CD4-positive, alpha-beta memory T cell (primary cell): ENCODE data around the gene SPACA1. TPM values are rescaled to one million over a fixed set of nuclear protein-coding genes. Genes with fewer than 3 reads are reported as not detected.
A peak's percentile ranks its signal among the peaks of the same experiment; 100 is the strongest.

Source experiments
- CTCF ChIA-PET: fragments of 350-600 bp; sonication (Branson Sonifier 250); formaldehyde crosslinking; loops from one replicate; lab custom pipeline; 2021; ENCODE audit warnings: inconsistent platforms; ENCODE audit not compliant: partially characterized antibody; lab: Charles Lee
- POLR2A ChIA-PET: fragments of 350-600 bp; sonication (Branson Sonifier 250); formaldehyde crosslinking; loops from one replicate; lab custom pipeline; 2021; ENCODE audit not compliant: partially characterized antibody; lab: Charles Lee
- DNase-seq, 5 donors: peaks; one replicate each; pipeline versions ENCODE4 v3.0.0 to v3.0.0-alpha.2; 2020 to 2022; ENCODE audit warnings: mixed read lengths in 1 of 5
- H3K27ac ChIP-seq: one replicate; pipeline ENCODE4 v1.7.0; 2013; ENCODE audit warnings: low read depth, low read length
- H3K27me3 ChIP-seq: 2 replicates; pipeline ENCODE4 v1.7.0; 2013; ENCODE audit warnings: mild to moderate bottlenecking, low read length, moderate library complexity; ENCODE audit not compliant: insufficient read depth
- H3K36me3 ChIP-seq: 2 replicates; pipeline ENCODE4 v1.7.0; 2013; ENCODE audit warnings: mild to moderate bottlenecking, low read length, moderate library complexity; ENCODE audit not compliant: insufficient read depth
- H3K4me1 ChIP-seq: 2 replicates; pipeline ENCODE4 v1.7.0; 2013; ENCODE audit warnings: mild to moderate bottlenecking, low read length, moderate library complexity; ENCODE audit not compliant: insufficient read depth
- H3K4me3 ChIP-seq, 2 donors: one replicate each; pipeline ENCODE4 v1.7.0; 2013; ENCODE audit warnings: low read length in 2 of 2, mild to moderate bottlenecking in 1 of 2
- H3K9me3 ChIP-seq, 2 donors: one replicate each; pipeline ENCODE4 v1.7.0; 2013; ENCODE audit warnings: low read length in 2 of 2, control low read depth in 1 of 2; ENCODE audit not compliant: control insufficient read depth in 1 of 2
- H3K27ac Mint-ChIP-seq, 7 donors: one replicate each; pipeline ENCODE4 v1.8.0; 2020 to 2021; ENCODE audit warnings: mixed read lengths in 7 of 7, mild to moderate bottlenecking in 6 of 7, inconsistent platforms in 3 of 7, moderate library complexity in 3 of 7
- H3K27me3 Mint-ChIP-seq, 2 donors: one replicate each; pipeline ENCODE4 v1.8.0; 2020 to 2021; ENCODE audit warnings: mixed read lengths in 2 of 2
- H3K36me3 Mint-ChIP-seq, 2 donors: one replicate each; pipeline ENCODE4 v1.8.0; 2020 to 2021; ENCODE audit warnings: mixed read lengths in 2 of 2, inconsistent platforms in 1 of 2, mild to moderate bottlenecking in 1 of 2
- H3K4me1 Mint-ChIP-seq, 4 donors: one replicate each; pipeline ENCODE4 v1.8.0; 2020 to 2021; ENCODE audit warnings: mixed read lengths in 4 of 4, mild to moderate bottlenecking in 1 of 4
- H3K4me3 Mint-ChIP-seq, 8 donors: one replicate each; pipeline ENCODE4 v1.8.0; 2020 to 2021; ENCODE audit warnings: mixed read lengths in 8 of 8, mild to moderate bottlenecking in 7 of 8, moderate library complexity in 6 of 8, inconsistent platforms in 3 of 8
- H3K9me3 Mint-ChIP-seq, 8 donors: one replicate each; pipeline ENCODE4 v1.8.0; 2020 to 2021; ENCODE audit warnings: mixed read lengths in 8 of 8, mild to moderate bottlenecking in 5 of 8, inconsistent platforms in 3 of 8, moderate library complexity in 1 of 8
- intact Hi-C: fragments of 100-400 bp; cut with micrococcal nuclease; formaldehyde crosslinking; loops from one replicate; pipeline ENCODE4 v1.15.1; 2023
- polyA plus RNA-seq, 2 donors: library from polyadenylated mRNA; unstranded; fragments of 300-500 nt; fragmentation: Illumina TruSeq; gene quantifications; one replicate each; pipeline ENCODE4 v1.2.3, GENCODE V29; 2021
- total RNA-seq, 2 experiments: library from RNA; stranded (reverse); gene quantifications; one replicate each; pipeline ENCODE4 v1.2.3, GENCODE V29; 2021

Gene SPACA1
- total and polyA plus RNA-seq, 4 experiments from 2014 or later: not detected

DNA sequence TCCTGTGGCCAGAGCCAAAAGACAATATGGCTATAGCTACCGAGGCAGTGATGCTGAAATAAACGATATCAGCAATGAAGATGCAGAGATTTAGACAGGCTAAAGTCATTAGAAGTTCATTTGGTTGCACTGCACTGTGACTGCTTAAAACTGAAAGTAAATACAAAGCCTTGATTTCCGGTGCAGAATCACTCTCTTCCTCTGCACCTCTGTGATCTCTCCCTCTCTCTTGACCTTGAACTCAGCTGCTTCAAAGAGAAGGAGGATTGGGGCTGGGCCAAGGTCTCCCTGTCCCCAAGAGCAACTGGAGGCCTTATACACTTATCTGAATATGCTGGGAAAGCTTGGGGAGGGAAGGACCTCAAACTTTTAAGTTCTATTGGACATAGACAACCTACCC is 34.6 kb upstream of the SPACA1 start:
- POLR2A ChIA-PET: interaction anchor here (1.8 kb wide), 1 partner anchor 8 kb away, joined by 5 read pairs; no protein-coding TSS in a partner anchor
- peak overlapping the region; percentile 10 for H3K27ac ChIP-seq
- CTCF ChIA-PET: interaction anchor here (1.0 to 1.5 kb wide), 2 partner anchors 8 to 9 kb away, joined by 3 to 7 read pairs; no protein-coding TSS in a partner anchor
- peak in 4 of 5 donors; percentile 17 to 34 (median 32) for DNase-seq
- Mint-ChIP-seq H3K4me1 (peaks cover 16 to 22% (median 19%) of the 10 kb centered on the region in 4 donors), H3K27me3 (peaks cover 0 to 2% of the 10 kb centered on the region in 2 donors), H3K4me3 (peak overlapping the region; percentile 17 to 78 (median 62)), H3K36me3 (no peaks in the 10 kb centered on the region), H3K27ac (peak overlapping the region; percentile 53 to 91 (median 77)), H3K9me3 (no peaks in the 10 kb centered on the region)
- intact Hi-C loops: no loop called here
- H3K4me1 ChIP-seq: peaks cover 16% of the 10 kb centered on the region
- no peaks in the 10 kb centered on the region for H3K27me3 ChIP-seq
- H3K36me3 ChIP-seq: no peaks in the 10 kb centered on the region
- H3K4me3 ChIP-seq: peak overlapping the region in 1 of 2 donors; percentile 3
- H3K9me3 ChIP-seq: no peaks in the 10 kb centered on the region

GRCh38 chr6:88013554-88013953 is 34.1 kb upstream of the SPACA1 start:
- CTCF ChIA-PET: interaction anchor here (1.0 to 1.1 kb wide), 2 partner anchors 9 to 10 kb away, joined by 3 read pairs; no protein-coding TSS in a partner anchor
- intact Hi-C loops: no loop called here
- Histone ChIP-seq H3K36me3 (no peaks in the 10 kb centered on the region), H3K4me3 (no peak overlapping the region), H3K4me1 (peaks cover 16% of the 10 kb centered on the region), H3K27me3 (no peaks in the 10 kb centered on the region), H3K27ac (peak overlapping the region; percentile 10), H3K9me3 (no peaks in the 10 kb centered on the region)
- peaks cover 16 to 19% (median 18%) of the 10 kb centered on the region in 4 donors for H3K4me1 Mint-ChIP-seq
- POLR2A ChIA-PET: no interaction called here
- no peaks in the 10 kb centered on the region for H3K36me3 Mint-ChIP-seq
- peak overlapping the region in 2 of 8 donors; percentile 19 to 65 for H3K4me3 Mint-ChIP-seq
- H3K9me3 Mint-ChIP-seq: no peaks in the 10 kb centered on the region
- no peaks in the 10 kb centered on the region for H3K27me3 Mint-ChIP-seq
- peak overlapping the region; percentile 53 to 91 (median 71) for H3K27ac Mint-ChIP-seq
- no peak for DNase-seq

DNA sequence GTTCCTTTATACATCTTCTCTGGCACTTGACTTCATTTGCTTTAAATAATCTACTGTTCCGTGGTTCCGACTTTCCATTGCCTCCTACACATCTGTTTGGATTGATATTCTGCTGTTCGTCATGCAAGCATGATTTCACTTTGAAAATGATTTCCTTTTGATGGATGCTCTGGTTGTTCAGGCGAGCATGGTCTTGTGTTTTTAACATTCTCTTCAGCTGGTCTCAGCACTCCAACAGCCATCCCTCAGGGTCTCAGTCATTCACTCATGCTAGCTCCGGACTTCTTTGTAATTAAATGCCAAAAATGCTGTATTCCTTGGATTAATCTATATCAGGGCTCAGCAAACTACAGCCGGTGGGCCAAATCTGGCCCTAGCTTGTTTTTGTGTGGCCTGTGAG is 27.2 kb upstream of the SPACA1 start:
- POLR2A ChIA-PET: interaction anchor here (1.9 kb wide), 1 partner anchor 8 kb away, joined by 5 read pairs; no protein-coding TSS in a partner anchor
- Mint-ChIP-seq H3K36me3 (no peaks in the 10 kb centered on the region), H3K4me1 (no peaks in the 10 kb centered on the region), H3K4me3 (no peak overlapping the region), H3K9me3 (no peaks in the 10 kb centered on the region), H3K27ac (no peak overlapping the region), H3K27me3 (peaks cover 0 to 3% of the 10 kb centered on the region in 2 donors)
- H3K36me3 ChIP-seq: no peaks in the 10 kb centered on the region
- intact Hi-C loops: no loop called here
- CTCF ChIA-PET: no interaction called here
- no peaks in the 10 kb centered on the region for H3K9me3 ChIP-seq
- no peak overlapping the region for H3K27ac ChIP-seq
- DNase-seq: no peak
- H3K4me3 ChIP-seq: no peak overlapping the region
- H3K4me1 ChIP-seq: no peaks in the 10 kb centered on the region
- H3K27me3 ChIP-seq: no peaks in the 10 kb centered on the region

GRCh38 chr6:88024696-88025095 is 22.9 kb upstream of the SPACA1 start:
- H3K27me3 Mint-ChIP-seq: peaks cover 2 to 7% of the 10 kb centered on the region in 2 donors
- H3K9me3 Mint-ChIP-seq: peaks cover 0 to 22% (median 21%) of the 10 kb centered on the region in 8 donors
- H3K4me1 Mint-ChIP-seq: no peaks in the 10 kb centered on the region
- H3K27ac Mint-ChIP-seq: no peak overlapping the region
- ChIA-PET CTCF (no interaction called here), POLR2A (no interaction called here)
- no peak for DNase-seq
- no peak overlapping the region for H3K27ac ChIP-seq
- H3K36me3 Mint-ChIP-seq: peaks cover 0 to 2% of the 10 kb centered on the region in 2 donors
- intact Hi-C loops: no loop called here
- H3K4me1 ChIP-seq: no peaks in the 10 kb centered on the region
- no peaks in the 10 kb centered on the region for H3K27me3 ChIP-seq
- H3K36me3 ChIP-seq: no peaks in the 10 kb centered on the region
- H3K9me3 ChIP-seq: no peaks in the 10 kb centered on the region
- no peak overlapping the region for H3K4me3 Mint-ChIP-seq
- H3K4me3 ChIP-seq: no peak overlapping the region

DNA sequence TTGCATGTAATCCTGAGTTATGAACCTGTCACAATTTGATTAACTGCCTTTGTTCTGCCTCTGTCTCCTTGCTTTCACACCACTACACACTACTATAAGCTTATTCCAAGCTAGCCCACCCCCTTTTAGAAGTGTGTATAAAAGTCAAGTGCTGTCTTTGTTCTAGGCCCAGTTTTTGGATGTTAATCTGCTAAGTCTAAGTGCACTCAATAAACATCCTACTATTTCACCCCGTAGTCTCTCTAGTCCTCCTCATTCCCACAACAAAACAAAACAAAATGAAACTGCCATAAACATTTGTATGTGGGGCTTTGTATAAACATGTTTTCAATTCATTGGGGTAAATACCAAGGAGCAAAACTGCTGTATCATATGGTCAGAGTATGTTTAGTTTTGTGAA is 16.1 kb upstream of the SPACA1 start:
- Mint-ChIP-seq H3K9me3 (peaks cover 2 to 81% (median 59%) of the 10 kb centered on the region in 8 donors), H3K4me3 (no peak overlapping the region), H3K27ac (no peak overlapping the region), H3K36me3 (peaks cover 5 to 6% of the 10 kb centered on the region in 2 donors), H3K4me1 (no peaks in the 10 kb centered on the region), H3K27me3 (peaks cover 2 to 6% of the 10 kb centered on the region in 2 donors)
- no peak for DNase-seq
- intact Hi-C loops: no loop called here
- H3K27ac ChIP-seq: no peak overlapping the region
- H3K4me3 ChIP-seq: no peak overlapping the region
- no peaks in the 10 kb centered on the region for H3K4me1 ChIP-seq
- ChIA-PET POLR2A (no interaction called here), CTCF (no interaction called here)
- no peaks in the 10 kb centered on the region for H3K36me3 ChIP-seq
- no peaks in the 10 kb centered on the region for H3K27me3 ChIP-seq
- H3K9me3 ChIP-seq: peaks cover 0 to 12% of the 10 kb centered on the region in 2 donors

DNA sequence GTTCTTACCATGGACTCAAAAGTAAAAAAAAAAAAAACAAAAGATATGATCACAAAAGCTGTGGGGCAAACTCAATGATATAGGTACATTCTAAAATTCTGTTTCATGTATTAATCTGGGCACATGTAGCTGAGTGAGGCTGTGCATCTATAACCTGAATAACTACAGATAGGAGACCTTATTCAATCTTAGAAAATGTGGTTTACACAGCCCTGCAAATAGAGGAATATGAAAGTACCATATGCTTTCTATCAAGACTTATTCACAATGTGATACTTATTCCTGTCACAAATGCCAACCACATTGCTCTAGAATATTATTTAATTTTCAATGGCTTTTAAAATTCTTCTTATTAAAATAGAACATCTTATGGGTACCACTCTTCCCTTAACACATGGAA is 3.1 kb upstream of the SPACA1 start:
- DNase-seq: no peak
- Mint-ChIP-seq H3K27me3 (peaks cover 8 to 17% of the 10 kb centered on the region in 2 donors), H3K4me1 (no peaks in the 10 kb centered on the region)

DNA sequence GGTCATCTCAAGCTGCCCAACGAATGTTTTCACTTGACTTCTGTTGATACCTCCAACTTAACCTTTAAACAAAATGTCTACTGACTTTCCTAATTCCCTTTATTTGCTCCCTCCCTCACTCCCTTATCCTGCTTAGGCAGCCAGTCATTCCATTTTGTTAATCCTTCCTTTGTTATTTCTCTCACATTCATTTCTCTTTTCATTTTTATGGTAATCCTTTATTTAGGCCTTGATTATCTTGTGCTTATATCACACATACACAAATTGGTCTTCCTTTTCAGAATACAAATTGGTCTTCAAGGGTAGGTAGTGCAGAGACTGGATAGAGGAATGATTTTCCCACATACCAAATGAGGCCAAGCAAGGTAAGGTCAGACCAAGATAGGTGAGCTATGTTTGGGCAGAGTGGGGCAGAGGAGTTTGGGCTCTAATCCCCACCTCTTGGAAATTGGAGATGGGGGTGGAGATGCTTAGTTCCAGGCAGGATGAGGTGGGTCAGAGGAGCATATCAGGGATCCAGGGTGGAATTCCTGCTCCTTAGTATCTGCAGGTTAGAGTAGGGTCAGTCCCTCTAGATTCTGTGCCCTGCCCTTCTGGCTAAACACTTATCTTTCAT is 2.0 kb upstream of the SPACA1 start:
- Mint-ChIP-seq H3K4me3 (no peak overlapping the region), H3K4me1 (no peaks in the 10 kb centered on the region), H3K9me3 (peaks cover 0 to 3% (median 1%) of the 10 kb centered on the region in 8 donors), H3K36me3 (no peaks in the 10 kb centered on the region), H3K27me3 (peaks cover 10 to 17% of the 10 kb centered on the region in 2 donors), H3K27ac (peak overlapping the region in 1 of 7 donors; percentile 5)
- intact Hi-C loops: no loop called here
- H3K36me3 ChIP-seq: no peaks in the 10 kb centered on the region
- no peak overlapping the region for H3K27ac ChIP-seq
- no peak overlapping the region for H3K4me3 ChIP-seq
- no peaks in the 10 kb centered on the region for H3K4me1 ChIP-seq
- CTCF ChIA-PET: interaction anchor here (0.6 kb wide), 1 partner anchor 479 kb away, joined by 3 read pairs; no protein-coding TSS in a partner anchor
- POLR2A ChIA-PET: no interaction called here
- peaks cover 2% of the 10 kb centered on the region for H3K27me3 ChIP-seq
- no peak for DNase-seq
- no peaks in the 10 kb centered on the region for H3K9me3 ChIP-seq

More for the DNA sequence above, 3.1 kb upstream of the SPACA1 start:
- intact Hi-C loops: no loop called here
- Mint-ChIP-seq H3K4me3 (no peak overlapping the region), H3K9me3 (peaks cover 0 to 4% (median 1%) of the 10 kb centered on the region in 8 donors), H3K27ac (no peak overlapping the region), H3K36me3 (no peaks in the 10 kb centered on the region)
- Histone ChIP-seq H3K36me3 (no peaks in the 10 kb centered on the region), H3K27me3 (peaks cover 2% of the 10 kb centered on the region), H3K4me1 (no peaks in the 10 kb centered on the region), H3K4me3 (no peak overlapping the region), H3K27ac (no peak overlapping the region), H3K9me3 (no peaks in the 10 kb centered on the region)
- CTCF ChIA-PET: no interaction called here
- POLR2A ChIA-PET: no interaction called here
